Smooth muscle cell of the brain vasculature (primary cell): Measurements from ENCODE around the gene AKAP1.

ENCODE experiments used
- DNase-seq: peaks from one replicate; pipeline ENCODE4 v3.0.0-alpha.2; 2012; ENCODE audit warnings: low read depth, low spot score

AKAP1 gene

DNA sequence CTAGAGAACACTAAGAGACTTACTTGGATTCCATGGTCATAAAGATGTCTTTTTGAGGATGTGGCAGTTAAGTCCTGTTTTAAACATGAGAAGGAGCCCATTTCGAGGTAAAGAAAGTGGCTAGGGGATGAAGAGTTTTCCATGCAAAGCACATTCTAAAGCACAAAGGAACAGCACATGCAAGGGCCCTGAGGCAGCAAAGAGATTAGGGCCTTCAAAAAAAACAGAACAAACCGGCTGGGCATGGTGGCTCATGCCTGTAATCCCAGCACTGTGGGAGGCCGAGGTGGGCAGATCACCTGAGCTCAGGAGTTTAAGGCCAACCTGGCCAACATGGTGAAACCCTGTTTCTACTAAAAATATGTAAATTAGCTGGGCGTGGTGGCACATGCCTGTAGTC lies 79.8 kb downstream of the AKAP1 start:
- no peak for DNase-seq

GRCh38 chr17:57165754-57166153 lies 80.7 kb downstream of the AKAP1 start:
- no peak for DNase-seq

DNA sequence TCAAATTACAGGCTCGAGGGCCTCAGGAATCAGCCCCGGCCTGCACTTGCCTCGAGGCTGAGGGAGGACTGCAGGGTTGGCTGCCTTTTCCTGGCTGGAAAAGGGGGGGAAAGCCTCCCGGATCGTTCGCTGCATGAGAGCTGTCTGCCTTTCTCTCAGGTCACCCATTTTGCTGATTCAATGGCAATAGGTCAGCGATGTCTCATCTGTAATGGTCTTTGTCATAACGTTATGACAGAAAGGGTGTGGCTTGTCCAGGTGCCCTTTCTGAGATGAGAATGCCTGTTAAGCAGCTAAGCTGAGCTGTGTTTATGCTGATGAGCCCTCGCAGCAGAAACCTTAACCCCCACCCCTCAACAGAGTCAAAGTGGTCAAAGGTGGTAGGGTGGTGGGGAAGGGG lies 81.8 kb downstream of the AKAP1 start:
- no peak for DNase-seq

- no peak for DNase-seq
Measured at GRCh38 chr17:57168695-57169094, 83.6 kb downstream of the AKAP1 start.

- DNase-seq: no peak
Measured at GRCh38 chr17:57170866-57171265, 85.8 kb downstream of the AKAP1 start.
